Naive thymus-derived CD8-positive, alpha-beta T cell (primary cell): ENCODE data around the gene HOXA10. TPM values are rescaled to one million over a fixed set of nuclear protein-coding genes. Genes with fewer than 3 reads are reported as not detected.

Experiments used
- ATAC-seq, 2 donors: fragments of 150-1000 bp; cut with Tn5 transposase in 1 of 2; sonication (Bioruptor Pico), chemical (Tn5 transposase) in 1 of 2; 1 replicate in 1 of 2; 2 replicates in 1 of 2; pipeline ENCODE4 v1.10.0; 2021; ENCODE audit warnings: mild to moderate bottlenecking in 2 of 2, moderate library complexity in 2 of 2
- POLR2A ChIA-PET: fragments of 350-600 bp; sonication (Branson Sonifier 250); formaldehyde crosslinking; loops from one replicate; lab custom pipeline; 2021; ENCODE audit warnings: antibody characterized with exemption; lab: Charles Lee
- DNase-seq, 10 donors: peaks; one replicate each; pipeline versions ENCODE4 v3.0.0 to v3.0.0-alpha.2; 2020 to 2022
- H3K27ac Mint-ChIP-seq, 10 donors: one replicate each; pipeline ENCODE4 v1.8.0; 2020 to 2022; ENCODE audit warnings: mild to moderate bottlenecking in 10 of 10, mixed read lengths in 10 of 10, moderate library complexity in 4 of 10, inconsistent platforms in 1 of 10
- H3K27me3 Mint-ChIP-seq, 5 donors: one replicate each; pipeline ENCODE4 v1.8.0; 2021 to 2022; ENCODE audit warnings: mixed read lengths in 5 of 5
- H3K36me3 Mint-ChIP-seq, 3 donors: one replicate each; pipeline ENCODE4 v1.8.0; 2020 to 2022; ENCODE audit warnings: mixed read lengths in 3 of 3, mild to moderate bottlenecking in 2 of 3, inconsistent platforms in 1 of 3
- H3K4me1 Mint-ChIP-seq, 4 donors: one replicate each; pipeline ENCODE4 v1.8.0; 2021 to 2022; ENCODE audit warnings: mixed read lengths in 4 of 4
- H3K4me3 Mint-ChIP-seq, 10 donors: one replicate each; pipeline ENCODE4 v1.8.0; 2020 to 2022; ENCODE audit warnings: mild to moderate bottlenecking in 10 of 10, mixed read lengths in 10 of 10, moderate library complexity in 6 of 10, inconsistent platforms in 1 of 10
- H3K9me3 Mint-ChIP-seq, 9 donors: one replicate each; pipeline ENCODE4 v1.8.0; 2020 to 2022; ENCODE audit warnings: mixed read lengths in 9 of 9, mild to moderate bottlenecking in 3 of 9, inconsistent platforms in 1 of 9, moderate library complexity in 1 of 9
- polyA plus RNA-seq, 3 donors: library from polyadenylated mRNA; unstranded; fragments of 300-500 nt; fragmentation: Illumina TruSeq; gene quantifications; one replicate each; pipeline ENCODE4 v1.2.3, GENCODE V29; 2021
- total RNA-seq, 8 experiments: library from RNA in 2 of 8; stranded (reverse) in 2 of 8; gene quantifications; one replicate each; pipeline ENCODE4 v1.2.3 and lab custom pipeline; 2021 to 2026

HOXA10 gene
- total RNA-seq, result not detected
- polyA plus RNA-seq, result under 1 TPM in 1 of 3 donors, not detected in 2; 0.19 TPM
- total RNA-seq (lab: John Stamatoyannopoulos, UW), result 0 to 0.42 (median 0) reads per million in 6 experiments

GRCh38 chr7:27173956-27174873 is at the start of gene HOXA10:
TSS of gene HOXA10 (minus strand) at chr7:27174320. CDS start at chr7:27174306, 14 bp downstream.
- peaks cover 0 to 4% (median 0%) of the 10 kb centered on the region in 9 donors for H3K9me3 Mint-ChIP-seq
- peak in 1 of 10 donors; percentile 15 for DNase-seq
- peaks cover 10 to 27% (median 24%) of the 10 kb centered on the region in 4 donors for H3K4me1 Mint-ChIP-seq
- H3K27me3 Mint-ChIP-seq, result peaks cover 39 to 83% (median 61%) of the 10 kb centered on the region in 5 donors
- H3K27ac Mint-ChIP-seq, result peak within 1 kb of the TSS in 1 of 10 donors; percentile 44
- peak within 1 kb of the TSS; percentile 57 to 77 (median 67) for H3K4me3 Mint-ChIP-seq
- H3K36me3 Mint-ChIP-seq, result peaks cover under 1 to 7% (median 3%) of the 10 kb centered on the region in 3 donors
- POLR2A ChIA-PET, result interaction anchor here (1.4 to 2.8 kb wide), 4 partner anchors 9 to 14 kb away, joined by 5 to 18 read pairs (median 10); partner anchors contain the start of gene HOXA11
- no peak for ATAC-seq

DNA sequence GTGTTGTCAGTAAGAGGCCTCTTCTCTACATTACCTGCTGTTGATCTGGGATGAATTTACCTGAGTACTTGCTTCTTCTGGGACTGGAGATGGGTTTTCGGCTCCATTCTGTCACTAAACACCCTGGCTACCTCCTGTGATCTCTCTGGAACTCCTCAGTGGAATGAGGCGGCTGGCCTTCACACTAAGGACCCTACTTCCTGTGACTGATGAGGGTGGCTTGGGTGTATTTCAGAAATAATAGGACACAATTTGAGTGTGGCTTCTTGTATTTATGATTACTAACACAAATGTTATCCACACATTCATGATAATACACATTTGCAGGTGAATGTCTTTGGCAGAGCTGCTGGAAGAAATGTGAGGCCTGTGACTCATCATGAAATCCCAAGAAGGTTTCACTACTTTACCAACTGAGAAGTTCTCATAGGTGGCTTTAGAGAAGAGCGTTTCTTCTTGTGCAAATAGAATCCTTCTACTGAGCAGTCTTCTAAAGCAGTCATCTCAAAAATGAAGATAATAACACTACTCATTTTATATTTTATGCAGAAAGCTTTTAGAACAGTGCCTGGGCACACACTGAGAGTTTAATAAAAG is 47.2 kb upstream of the HOXA10 start:
- peak overlapping the region in 1 of 10 donors; percentile 81 for H3K27ac Mint-ChIP-seq
- no peaks in the 10 kb centered on the region for H3K36me3 Mint-ChIP-seq
- no peaks in the 10 kb centered on the region for H3K9me3 Mint-ChIP-seq
- H3K4me3 Mint-ChIP-seq, result peak overlapping the region in 5 of 10 donors; percentile 7 to 46 (median 30)
- ATAC-seq (no peak), DNase-seq (no peak)
- peaks cover 2 to 9% (median 8%) of the 10 kb centered on the region in 4 donors for H3K4me1 Mint-ChIP-seq
- POLR2A ChIA-PET, result no interaction called here
- peaks cover 45 to 93% (median 72%) of the 10 kb centered on the region in 5 donors for H3K27me3 Mint-ChIP-seq

DNA sequence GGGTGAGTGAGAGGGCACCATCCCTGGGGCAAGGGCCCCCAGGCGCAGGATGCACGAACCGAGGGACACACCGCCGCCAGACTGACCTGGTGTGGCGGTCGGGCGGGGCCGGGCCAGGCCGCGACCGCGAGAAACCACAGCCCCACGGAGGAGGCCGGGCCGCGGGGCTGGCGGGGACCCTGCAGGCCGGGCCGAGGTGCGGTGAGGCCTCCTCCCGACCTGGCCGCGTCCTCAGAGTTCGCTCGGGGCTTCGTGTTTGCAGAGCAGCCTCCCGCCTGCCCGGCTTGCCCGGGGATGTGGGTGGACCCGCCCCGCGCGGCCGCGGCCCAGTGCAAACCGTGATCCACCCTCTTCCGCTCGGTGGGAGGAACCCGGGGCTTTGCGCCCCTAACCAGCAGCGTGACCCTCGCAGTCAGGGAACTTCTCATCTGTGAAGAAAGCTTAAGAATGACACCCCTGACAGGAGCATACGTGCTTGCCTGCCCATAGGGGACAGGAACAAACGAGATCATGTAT is 46.4 kb upstream of the HOXA10 start:
- Mint-ChIP-seq H3K36me3 (no peaks in the 10 kb centered on the region), H3K4me1 (peaks cover 2 to 9% (median 8%) of the 10 kb centered on the region in 4 donors), H3K9me3 (no peaks in the 10 kb centered on the region), H3K27me3 (peaks cover 52 to 96% (median 77%) of the 10 kb centered on the region in 5 donors), H3K4me3 (peak overlapping the region in 8 of 10 donors; percentile 5 to 60 (median 34)), H3K27ac (no peak overlapping the region)
- ATAC-seq (peak; percentile 16 to 42), DNase-seq (no peak)
- POLR2A ChIA-PET, result no interaction called here

DNA sequence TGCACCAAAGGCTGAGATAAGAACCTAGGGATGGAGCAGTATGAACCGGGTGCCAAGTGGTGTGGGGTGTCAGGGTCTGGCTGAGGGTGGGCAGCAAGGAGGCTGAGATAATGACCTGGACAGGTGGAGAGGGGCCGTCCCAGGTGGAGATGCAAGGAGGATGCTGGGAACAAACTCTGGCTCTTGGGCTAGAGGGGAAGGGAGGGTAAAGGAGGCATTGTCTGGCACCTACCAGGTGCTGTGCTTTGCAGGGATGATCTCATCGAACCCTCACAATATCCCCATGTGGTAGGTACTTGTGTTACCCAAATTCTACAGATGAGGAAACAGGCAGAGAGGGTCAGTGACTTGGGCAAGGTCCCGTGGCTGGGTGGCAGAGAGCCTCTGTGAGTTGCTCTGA is 45.7 kb upstream of the HOXA10 start:
- peak overlapping the region in 7 of 10 donors; percentile 12 to 54 (median 35) for H3K4me3 Mint-ChIP-seq
- no peak for ATAC-seq
- H3K4me1 Mint-ChIP-seq, result peaks cover 2 to 9% (median 7%) of the 10 kb centered on the region in 4 donors
- peaks cover 56 to 96% (median 79%) of the 10 kb centered on the region in 5 donors for H3K27me3 Mint-ChIP-seq
- DNase-seq, result no peak
- H3K9me3 Mint-ChIP-seq, result no peaks in the 10 kb centered on the region
- H3K36me3 Mint-ChIP-seq, result no peaks in the 10 kb centered on the region
- POLR2A ChIA-PET, result no interaction called here
- no peak overlapping the region for H3K27ac Mint-ChIP-seq

- H3K27me3 Mint-ChIP-seq, result peaks cover 56 to 94% (median 76%) of the 10 kb centered on the region in 5 donors
- H3K36me3 Mint-ChIP-seq, result no peaks in the 10 kb centered on the region
- H3K4me3 Mint-ChIP-seq, result no peak overlapping the region
- no peak overlapping the region for H3K27ac Mint-ChIP-seq
- no peak for ATAC-seq
- DNase-seq, result no peak
- no peaks in the 10 kb centered on the region for H3K9me3 Mint-ChIP-seq
- peaks cover 3 to 13% (median 10%) of the 10 kb centered on the region in 4 donors for H3K4me1 Mint-ChIP-seq
- POLR2A ChIA-PET, result no interaction called here
These were observed 43.8 kb upstream of the HOXA10 start for GRCh38 chr7:27217951-27218350.

DNA sequence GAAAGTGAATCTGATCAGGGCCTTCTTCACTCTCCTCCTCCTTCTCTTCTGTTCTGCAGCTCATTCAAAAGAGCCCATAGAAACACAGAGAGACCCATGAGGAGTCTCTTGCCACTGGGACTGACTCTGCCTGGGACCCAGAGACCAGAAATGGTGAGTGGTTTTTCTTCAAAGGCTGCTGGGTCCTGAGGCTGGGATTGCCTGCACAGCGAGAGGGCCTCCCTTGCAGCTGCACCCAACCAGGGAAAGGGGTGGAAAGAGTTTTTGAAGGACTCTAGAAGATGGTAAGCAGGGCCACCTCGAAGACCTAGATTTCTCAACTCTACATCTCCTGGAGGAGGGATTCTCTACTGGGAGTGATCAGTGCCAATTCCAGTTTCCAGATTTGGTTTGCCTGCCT is 41.2 kb upstream of the HOXA10 start:
- Mint-ChIP-seq H3K4me3 (no peak overlapping the region), H3K9me3 (no peaks in the 10 kb centered on the region), H3K27me3 (peaks cover 59 to 97% (median 84%) of the 10 kb centered on the region in 5 donors), H3K4me1 (peaks cover 5 to 23% (median 13%) of the 10 kb centered on the region in 4 donors), H3K36me3 (no peaks in the 10 kb centered on the region), H3K27ac (no peak overlapping the region)
- ATAC-seq, result no peak
- DNase-seq, result no peak
- POLR2A ChIA-PET, result no interaction called here

DNA sequence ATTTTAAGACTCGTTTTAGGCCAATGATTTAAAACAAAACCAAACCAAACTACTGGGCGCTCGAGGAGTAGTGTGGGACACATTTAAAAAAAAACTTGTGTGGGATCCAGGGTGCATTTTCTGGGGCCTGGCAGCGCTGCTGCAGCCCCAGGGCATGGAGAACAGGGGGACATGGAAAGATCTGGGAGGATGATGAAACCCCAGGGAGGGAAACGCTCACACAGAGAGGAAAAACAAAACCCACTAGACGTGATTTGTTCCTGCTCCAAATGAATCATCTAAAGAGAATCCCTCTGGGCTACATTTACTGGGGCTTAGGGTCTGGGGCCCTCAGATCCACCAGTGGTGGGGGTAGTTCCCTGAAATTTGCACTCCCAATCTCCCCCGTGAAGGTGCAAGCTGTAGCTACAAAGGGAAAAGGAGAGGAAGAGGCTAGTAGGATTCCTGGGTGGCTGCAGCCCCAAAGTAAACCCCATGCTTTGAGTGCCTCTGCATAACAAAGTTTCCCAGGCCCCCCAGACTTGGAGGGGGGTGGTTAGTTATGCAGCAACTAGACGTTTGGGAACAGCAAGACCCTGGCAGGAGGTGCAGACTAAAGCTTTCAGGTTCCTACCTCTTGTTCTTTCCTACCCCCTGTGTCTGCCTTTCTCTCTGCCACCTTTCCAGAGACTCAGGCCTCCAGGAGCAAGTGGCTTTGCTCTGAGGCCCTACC is 40.3 kb upstream of the HOXA10 start:
- no peak overlapping the region for H3K27ac Mint-ChIP-seq
- H3K9me3 Mint-ChIP-seq, result no peaks in the 10 kb centered on the region
- peaks cover 3 to 20% (median 10%) of the 10 kb centered on the region in 4 donors for H3K4me1 Mint-ChIP-seq
- peaks cover 58 to 98% (median 85%) of the 10 kb centered on the region in 5 donors for H3K27me3 Mint-ChIP-seq
- H3K36me3 Mint-ChIP-seq, result no peaks in the 10 kb centered on the region
- POLR2A ChIA-PET, result no interaction called here
- DNase-seq (no peak), ATAC-seq (no peak)
- no peak overlapping the region for H3K4me3 Mint-ChIP-seq

DNA sequence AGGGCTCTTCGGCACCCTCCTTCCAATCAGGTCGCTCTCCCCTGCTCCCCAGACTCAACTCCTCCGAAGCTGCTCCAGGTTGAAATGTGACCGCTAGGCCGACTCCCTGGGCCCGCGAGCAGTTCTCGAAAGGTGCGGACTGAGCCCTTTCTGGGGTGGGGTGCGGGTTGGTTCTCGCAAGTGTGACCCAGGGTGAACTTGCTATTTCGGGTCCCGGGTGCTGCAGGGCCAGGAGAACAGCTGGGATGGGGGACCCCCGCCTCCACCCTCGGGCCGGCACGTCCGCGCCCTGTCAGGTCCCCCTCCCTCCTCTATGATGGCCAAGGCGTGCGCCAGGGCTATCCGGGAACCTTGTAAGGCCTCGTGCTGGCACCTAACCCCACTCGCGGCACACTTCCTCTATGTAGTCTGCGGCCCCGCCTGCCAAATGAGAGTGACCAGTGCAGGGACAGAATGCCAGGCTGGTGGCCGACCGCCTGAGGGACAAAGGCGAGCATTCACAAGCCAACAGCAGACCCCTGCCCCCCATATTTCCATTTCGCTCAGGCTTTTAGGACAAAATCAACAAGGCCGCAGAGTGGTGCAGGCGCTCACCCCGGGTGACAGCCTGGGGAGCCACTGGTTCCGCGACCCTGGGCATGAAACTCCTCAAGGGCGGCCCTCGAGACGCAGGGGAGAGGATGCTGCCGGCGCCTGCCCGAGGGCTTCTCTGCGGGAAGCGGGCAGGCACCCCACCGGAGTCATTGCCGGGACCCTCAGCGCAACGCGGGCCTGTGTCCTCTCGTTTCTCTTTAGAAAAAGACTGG is 39.5 kb upstream of the HOXA10 start:
- POLR2A ChIA-PET, result no interaction called here
- Mint-ChIP-seq H3K27me3 (peaks cover 58 to 98% (median 86%) of the 10 kb centered on the region in 5 donors), H3K4me3 (peak overlapping the region in 4 of 10 donors; percentile 25 to 53 (median 40)), H3K27ac (peak overlapping the region in 1 of 10 donors; percentile 78), H3K36me3 (no peaks in the 10 kb centered on the region), H3K4me1 (peaks cover 3 to 20% (median 10%) of the 10 kb centered on the region in 4 donors), H3K9me3 (no peaks in the 10 kb centered on the region)
- DNase-seq, result no peak
- ATAC-seq, result no peak

DNA sequence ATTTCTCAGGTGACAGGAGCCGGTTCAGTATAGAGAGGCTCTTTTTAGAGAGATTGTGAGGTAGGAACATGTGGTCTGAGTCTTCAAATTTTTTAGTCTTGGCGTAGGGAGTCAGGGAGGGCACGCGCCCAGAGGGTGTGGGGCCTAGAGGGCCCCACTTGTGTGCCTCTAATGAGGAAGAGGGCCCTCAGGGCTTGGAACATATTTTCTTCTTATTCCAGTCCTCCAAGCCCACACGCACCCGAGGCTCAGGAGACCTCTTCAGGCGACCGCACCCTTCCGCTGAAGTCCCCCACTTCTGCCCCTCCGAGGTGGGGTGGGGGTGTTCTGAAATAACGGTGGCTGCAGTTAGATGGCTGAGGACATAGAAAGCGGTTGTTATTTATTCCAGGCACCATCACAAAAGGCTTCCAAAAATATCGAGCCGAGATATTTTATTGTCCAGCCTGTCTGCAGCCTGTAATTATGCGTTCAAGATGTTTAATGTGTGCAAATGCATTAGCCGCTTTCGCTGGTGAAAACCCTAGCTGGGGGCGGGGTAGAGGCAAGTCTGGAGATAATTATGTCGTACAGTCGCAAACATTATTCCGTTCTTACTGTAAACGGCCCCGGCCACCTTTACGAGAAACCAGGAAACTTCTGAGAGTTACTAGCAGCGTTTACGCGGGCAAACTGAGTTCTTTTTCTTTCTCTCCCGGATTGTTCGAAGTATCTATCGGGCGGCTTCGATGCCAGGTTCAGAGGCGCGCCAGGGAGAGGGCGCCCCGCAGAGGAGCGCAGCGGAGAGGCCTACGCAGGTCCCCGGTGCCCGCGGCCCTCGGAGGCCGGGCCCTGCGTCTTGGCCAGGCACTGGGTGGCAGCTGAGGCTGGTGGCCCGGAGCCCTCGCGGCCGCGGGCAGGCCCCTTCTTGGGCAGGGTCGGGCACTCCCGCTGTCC is 38.6 kb upstream of the HOXA10 start:
- peak overlapping the region in 1 of 10 donors; percentile 78 for H3K27ac Mint-ChIP-seq
- peaks cover 62 to 98% (median 88%) of the 10 kb centered on the region in 5 donors for H3K27me3 Mint-ChIP-seq
- no peaks in the 10 kb centered on the region for H3K36me3 Mint-ChIP-seq
- H3K4me3 Mint-ChIP-seq, result peak overlapping the region in 4 of 10 donors; percentile 25 to 53 (median 44)
- DNase-seq (no peak), ATAC-seq (peak in 1 of 2 donors; percentile 18)
- H3K9me3 Mint-ChIP-seq, result no peaks in the 10 kb centered on the region
- POLR2A ChIA-PET, result no interaction called here
- H3K4me1 Mint-ChIP-seq, result peaks cover 3 to 20% (median 10%) of the 10 kb centered on the region in 4 donors

DNA sequence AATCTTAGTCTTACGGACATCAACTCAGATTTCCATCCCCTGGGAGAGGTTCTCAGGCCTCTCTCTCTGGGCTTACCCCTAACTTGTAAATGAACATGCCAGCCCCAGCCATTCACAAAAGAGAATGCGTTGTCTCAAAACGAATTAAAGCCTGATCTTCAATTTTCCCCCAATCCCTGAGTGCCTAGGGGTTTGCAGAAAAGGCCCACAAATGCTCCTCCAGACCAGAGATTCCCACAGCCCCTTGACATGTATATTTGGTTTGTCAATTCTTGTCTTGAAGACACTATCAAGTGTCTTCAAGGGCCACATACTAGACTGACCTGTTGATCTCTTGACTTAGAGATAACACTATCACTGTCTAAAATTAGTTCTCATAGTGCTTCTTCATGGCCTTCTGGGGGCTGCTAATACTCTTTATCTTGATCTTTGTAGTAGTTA is 37.7 kb upstream of the HOXA10 start:
- Mint-ChIP-seq H3K27me3 (peaks cover 65 to 98% (median 85%) of the 10 kb centered on the region in 5 donors), H3K4me1 (peaks cover 3 to 20% (median 10%) of the 10 kb centered on the region in 4 donors), H3K27ac (no peak overlapping the region), H3K9me3 (no peaks in the 10 kb centered on the region), H3K4me3 (no peak overlapping the region), H3K36me3 (no peaks in the 10 kb centered on the region)
- no peak for ATAC-seq
- no peak for DNase-seq
- POLR2A ChIA-PET, result no interaction called here
